Type B pancreatic cell (in vitro differentiated cells): Measurements from ENCODE around the gene TMSB4X. TPM values are rescaled to one million over a fixed set of nuclear protein-coding genes. Genes with fewer than 3 reads are reported as not detected.
"Not testable (repeated sequence)": the region's sequence is repeated elsewhere in the genome, so short reads cannot be mapped to it uniquely, and the experiment has no call there.

Experiments
- DNase-seq: peaks from one replicate; pipeline ENCODE4 v3.0.0; 2021; ENCODE audit warnings: mixed read lengths; ENCODE audit not compliant: unreplicated experiment; ENCODE audit errors: extremely low spot score
- H3K27ac Mint-ChIP-seq: 2 replicates; pipeline ENCODE4 v1.8.0; 2021; ENCODE audit warnings: mild to moderate bottlenecking, mixed read lengths
- H3K27me3 Mint-ChIP-seq: 2 replicates; pipeline ENCODE4 v1.8.0; 2021; ENCODE audit warnings: mixed read lengths
- H3K36me3 Mint-ChIP-seq: 2 replicates; pipeline ENCODE4 v1.8.0; 2021; ENCODE audit warnings: mixed read lengths
- H3K4me1 Mint-ChIP-seq: one replicate; pipeline ENCODE4 v1.8.0; 2021; ENCODE audit warnings: mixed read lengths; ENCODE audit not compliant: unreplicated experiment
- H3K4me3 Mint-ChIP-seq: 2 replicates; pipeline ENCODE4 v1.8.0; 2021; ENCODE audit warnings: mild to moderate bottlenecking, mixed read lengths
- H3K9me3 Mint-ChIP-seq: 2 replicates; pipeline ENCODE4 v1.8.0; 2021; ENCODE audit warnings: mixed read lengths
- CTCF ChIP-seq: fragments of 200-600 bp; sonication (generic); conservative IDR thresholded peaks from 2 replicates; pipeline ENCODE4 v1.5.0; 2021; ENCODE audit warnings: antibody characterized with exemption, mild to moderate bottlenecking
- total RNA-seq: library from RNA; stranded (reverse); gene quantifications from 2 replicates; pipeline ENCODE4 v1.2.1, GENCODE V29; 2021; ENCODE audit warnings: low replicate concordance

TMSB4X gene
- total RNA-seq, 1 donor from 2014 or later: 1,981 TPM

- Mint-ChIP-seq H3K9me3 (no peaks in the 10 kb centered on the region), H3K4me1 (peaks cover 23% of the 10 kb centered on the region)
Observed at GRCh38 chrX:12975991-12976558, 1.2 kb downstream of the TMSB4X start.

GRCh38 chrX:12976819-12977732, 2.2 kb downstream of the TMSB4X start:
- not testable (repeated sequence) for DNase-seq, H3K27me3 Mint-ChIP-seq, H3K9me3 Mint-ChIP-seq
- Mint-ChIP-seq H3K4me1 (peaks cover 17% of the 10 kb centered on the region), H3K36me3 (peaks cover 20% of the 10 kb centered on the region), H3K4me3 (peak overlapping the region; percentile 94), H3K27ac (peak overlapping the region; percentile 96)

More at GRCh38 chrX:12975991-12976558, 1.2 kb downstream of the TMSB4X start:
- H3K4me3 Mint-ChIP-seq: peak overlapping the region; percentile 94
- DNase-seq: no peak
- peaks cover 20% of the 10 kb centered on the region for H3K36me3 Mint-ChIP-seq
- no peak for TF ChIP-seq CTCF
- H3K27me3 Mint-ChIP-seq: peaks cover 6% of the 10 kb centered on the region
- H3K27ac Mint-ChIP-seq: peak overlapping the region; percentile 96

GRCh38 chrX:12977761-12978204, 2.9 kb downstream of the TMSB4X start:
- Mint-ChIP-seq H3K36me3 (peaks cover 20% of the 10 kb centered on the region), H3K4me1 (peaks cover 17% of the 10 kb centered on the region), H3K9me3 (no peaks in the 10 kb centered on the region), H3K4me3 (peak overlapping the region; percentile 94), H3K27me3 (peaks cover 6% of the 10 kb centered on the region), H3K27ac (peak overlapping the region; percentile 96)
- no peak for TF ChIP-seq CTCF
- no peak for DNase-seq

GRCh38 chrX:12978205-12979025, 3.5 kb downstream of the TMSB4X start:
- Mint-ChIP-seq H3K27ac (peak overlapping the region; percentile 96), H3K4me3 (peak overlapping the region; percentile 94), H3K27me3 (peaks cover 6% of the 10 kb centered on the region), H3K9me3 (no peaks in the 10 kb centered on the region), H3K4me1 (peaks cover 13% of the 10 kb centered on the region), H3K36me3 (peaks cover 20% of the 10 kb centered on the region)
- DNase-seq: no peak
- peak; percentile 32 for TF ChIP-seq CTCF

- Mint-ChIP-seq H3K27ac (peak overlapping the region; percentile 96), H3K36me3 (peaks cover 20% of the 10 kb centered on the region), H3K4me3 (peak overlapping the region; percentile 94), H3K27me3 (peaks cover 6% of the 10 kb centered on the region), H3K9me3 (no peaks in the 10 kb centered on the region), H3K4me1 (peaks cover 9% of the 10 kb centered on the region)
- TF ChIP-seq CTCF: no peak
- no peak for DNase-seq
Observed at GRCh38 chrX:12979026-12979607, 4.2 kb downstream of the TMSB4X start.
